ENCODE measurements around the gene AHRR. TPM values are rescaled to one million over a fixed set of nuclear protein-coding genes. Genes with fewer than 3 reads are reported as not detected.
"Not testable (repeated sequence)": the region's sequence is repeated elsewhere in the genome, so short reads cannot be mapped to it uniquely, and the experiment has no call there.

The AHRR gene
- polyA plus RNA-seq, 1 donor from 2014 or later = 0.05 TPM

GRCh38 chr5:369869-370236 is 48.3 kb downstream of the AHRR start:
- H3K36me3 Mint-ChIP-seq, H3K27ac Mint-ChIP-seq, H3K4me3 Mint-ChIP-seq, H3K9me3 Mint-ChIP-seq: not testable (repeated sequence)
- H3K4me1 Mint-ChIP-seq = peaks cover 13 to 20% (median 14%) of the 10 kb centered on the region in 3 donors
- H3K27me3 Mint-ChIP-seq = peaks cover 25% of the 10 kb centered on the region

GRCh38 chr5:370311-370958 is 48.9 kb downstream of the AHRR start:
- peaks cover 0 to 2% (median 0%) of the 10 kb centered on the region in 3 donors for H3K9me3 Mint-ChIP-seq
- H3K27me3 Mint-ChIP-seq = peaks cover 29% of the 10 kb centered on the region
- H3K4me3 Mint-ChIP-seq = peak overlapping the region in 1 of 4 donors; percentile 46
- no peak overlapping the region for H3K27ac Mint-ChIP-seq
- peaks cover 13 to 20% (median 14%) of the 10 kb centered on the region in 3 donors for H3K4me1 Mint-ChIP-seq
- no peaks in the 10 kb centered on the region for H3K36me3 Mint-ChIP-seq

- Mint-ChIP-seq H3K27me3 (peaks cover 29% of the 10 kb centered on the region), H3K4me1 (peaks cover 13 to 20% (median 14%) of the 10 kb centered on the region in 3 donors), H3K9me3 (no peaks in the 10 kb centered on the region), H3K4me3 (no peak overlapping the region), H3K36me3 (no peaks in the 10 kb centered on the region), H3K27ac (no peak overlapping the region)
Measured at GRCh38 chr5:370959-371810, 49.7 kb downstream of the AHRR start.

- Mint-ChIP-seq H3K27me3 (peaks cover 27% of the 10 kb centered on the region), H3K36me3 (no peaks in the 10 kb centered on the region), H3K27ac (no peak overlapping the region), H3K4me3 (no peak overlapping the region), H3K9me3 (no peaks in the 10 kb centered on the region), H3K4me1 (peaks cover 13 to 17% (median 14%) of the 10 kb centered on the region in 3 donors)
Measured at GRCh38 chr5:371811-372555, 50.5 kb downstream of the AHRR start.

- peaks cover 13 to 16% (median 14%) of the 10 kb centered on the region in 3 donors for H3K4me1 Mint-ChIP-seq
- no peak overlapping the region for H3K4me3 Mint-ChIP-seq
- no peak overlapping the region for H3K27ac Mint-ChIP-seq
Measured at GRCh38 chr5:372556-372995, 51.1 kb downstream of the AHRR start.

GRCh38 chr5:372996-373709 is 51.6 kb downstream of the AHRR start:
- no peaks in the 10 kb centered on the region for H3K9me3 Mint-ChIP-seq
- peaks cover 13 to 14% (median 14%) of the 10 kb centered on the region in 3 donors for H3K4me1 Mint-ChIP-seq
- no peak overlapping the region for H3K4me3 Mint-ChIP-seq
- H3K36me3 Mint-ChIP-seq = no peaks in the 10 kb centered on the region
- no peak overlapping the region for H3K27ac Mint-ChIP-seq
- peaks cover 25% of the 10 kb centered on the region for H3K27me3 Mint-ChIP-seq

More at GRCh38 chr5:372556-372995, 51.1 kb downstream of the AHRR start:
- no peaks in the 10 kb centered on the region for H3K9me3 Mint-ChIP-seq
- H3K27me3 Mint-ChIP-seq = peaks cover 25% of the 10 kb centered on the region
- no peaks in the 10 kb centered on the region for H3K36me3 Mint-ChIP-seq

- H3K27ac Mint-ChIP-seq = no peak overlapping the region
Measured at GRCh38 chr5:373710-374602, 52.4 kb downstream of the AHRR start.

GRCh38 chr5:374631-375335 is 53.3 kb downstream of the AHRR start:
- H3K27ac Mint-ChIP-seq = no peak overlapping the region
- H3K4me1 Mint-ChIP-seq = no peaks in the 10 kb centered on the region
- peaks cover 18% of the 10 kb centered on the region for H3K27me3 Mint-ChIP-seq
- no peaks in the 10 kb centered on the region for H3K36me3 Mint-ChIP-seq
- peaks cover 0 to 3% (median 0%) of the 10 kb centered on the region in 3 donors for H3K9me3 Mint-ChIP-seq
- H3K4me3 Mint-ChIP-seq = peak overlapping the region in 1 of 4 donors; percentile 8

More at GRCh38 chr5:373710-374602, 52.4 kb downstream of the AHRR start:
- Mint-ChIP-seq H3K4me3 (no peak overlapping the region), H3K27me3 (peaks cover 21% of the 10 kb centered on the region), H3K4me1 (peaks cover 7% of the 10 kb centered on the region in 3 donors), H3K9me3 (peaks cover 0 to under 1% (median 0%) of the 10 kb centered on the region in 3 donors), H3K36me3 (no peaks in the 10 kb centered on the region)

GRCh38 chr5:375336-375920 is 53.9 kb downstream of the AHRR start:
- Mint-ChIP-seq H3K36me3 (no peaks in the 10 kb centered on the region), H3K4me3 (no peak overlapping the region), H3K27ac (no peak overlapping the region), H3K27me3 (peaks cover 18% of the 10 kb centered on the region), H3K9me3 (peaks cover 0 to 3% (median 0%) of the 10 kb centered on the region in 3 donors), H3K4me1 (no peaks in the 10 kb centered on the region)

GRCh38 chr5:375921-376798 is 54.6 kb downstream of the AHRR start:
- H3K27me3 Mint-ChIP-seq = peaks cover 19% of the 10 kb centered on the region
- H3K27ac Mint-ChIP-seq = no peak overlapping the region
- H3K4me1 Mint-ChIP-seq = peaks cover 0 to 1% (median 0%) of the 10 kb centered on the region in 3 donors
- no peaks in the 10 kb centered on the region for H3K36me3 Mint-ChIP-seq
- H3K4me3 Mint-ChIP-seq = no peak overlapping the region
- H3K9me3 Mint-ChIP-seq = peaks cover 0 to 3% (median 0%) of the 10 kb centered on the region in 3 donors

- Mint-ChIP-seq H3K27ac (no peak overlapping the region), H3K27me3 (peaks cover 20% of the 10 kb centered on the region), H3K4me1 (peaks cover 0 to 1% (median 0%) of the 10 kb centered on the region in 3 donors), H3K4me3 (no peak overlapping the region), H3K9me3 (peaks cover 0 to 5% (median 2%) of the 10 kb centered on the region in 3 donors), H3K36me3 (no peaks in the 10 kb centered on the region)
Measured at GRCh38 chr5:376799-377325, 55.3 kb downstream of the AHRR start.
